T47D (cell line): ENCODE measurements around the gene CAPN1.

ENCODE experiments used
- DNase-seq, 2 experiments: peaks; one replicate each; pipeline versions ENCODE4 v3.0.0 to v3.0.0-alpha.2; 2011 to 2012; ENCODE audit warnings: low read depth in 1 of 2, low spot score in 1 of 2
- JUND ChIP-seq: IDR thresholded peaks from 2 replicates; pipeline ENCODE4 v1.6.1; 2012; ENCODE audit warnings: low read depth
- in situ Hi-C: cut with HindIII; loops from 2 replicates; pipeline ENCODE4 v1.10.0; 2016; ENCODE audit warnings: low sequenced_read_pairs, low pct_unique_long_range_greater_than_20kb

CAPN1 gene

DNA sequence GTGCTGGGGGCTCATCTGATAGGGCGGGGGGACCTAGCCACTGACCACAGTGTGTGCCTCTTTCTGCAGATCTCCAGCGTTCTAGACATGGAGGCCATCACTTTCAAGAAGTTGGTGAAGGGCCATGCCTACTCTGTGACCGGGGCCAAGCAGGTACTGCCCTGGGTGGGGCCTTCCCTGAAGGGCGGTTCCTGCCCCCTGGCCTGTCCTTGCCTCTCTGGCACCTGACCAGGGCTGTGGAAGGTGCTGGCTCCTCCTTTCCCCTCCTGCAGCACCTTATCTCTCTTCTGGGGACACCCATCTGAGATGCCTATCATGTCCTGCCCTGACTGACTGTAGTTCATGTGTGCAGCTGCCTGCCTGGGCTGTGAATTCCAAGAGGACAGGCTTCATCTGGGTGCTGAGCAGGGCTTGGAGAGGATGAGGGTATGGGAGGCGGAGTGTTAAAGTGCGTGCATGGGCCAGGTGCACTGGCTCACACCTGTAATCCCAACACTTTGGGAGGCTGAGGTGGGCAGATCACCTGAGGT is 5.5 kb downstream of the CAPN1 start:
- in situ Hi-C loops = no loop called here
- no peak for DNase-seq
- no peak for TF ChIP-seq JUND

DNA sequence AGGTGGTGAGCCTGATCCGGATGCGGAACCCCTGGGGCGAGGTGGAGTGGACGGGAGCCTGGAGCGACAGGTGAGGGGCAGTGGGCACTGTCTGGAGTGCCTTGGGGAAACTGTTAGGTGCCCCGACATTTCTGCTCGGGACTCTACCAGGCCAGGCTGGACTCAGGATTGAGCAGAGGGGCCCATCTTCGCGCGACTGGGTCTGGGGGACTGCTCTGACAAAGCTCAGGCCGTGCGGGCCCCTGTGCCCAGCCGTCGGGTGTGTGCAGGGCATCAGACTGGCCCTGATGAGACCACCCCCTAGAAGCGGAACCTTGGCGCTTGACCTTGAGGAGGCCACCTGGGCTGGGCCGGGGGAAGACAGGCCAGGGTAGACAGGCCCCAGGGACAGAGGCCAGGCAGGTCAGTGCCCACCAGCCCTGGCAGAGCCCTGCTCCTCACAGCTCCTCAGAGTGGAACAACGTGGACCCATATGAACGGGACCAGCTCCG is 6.3 kb downstream of the CAPN1 start:
- TF ChIP-seq JUND = no peak
- in situ Hi-C loops = no loop called here
- no peak for DNase-seq

DNA sequence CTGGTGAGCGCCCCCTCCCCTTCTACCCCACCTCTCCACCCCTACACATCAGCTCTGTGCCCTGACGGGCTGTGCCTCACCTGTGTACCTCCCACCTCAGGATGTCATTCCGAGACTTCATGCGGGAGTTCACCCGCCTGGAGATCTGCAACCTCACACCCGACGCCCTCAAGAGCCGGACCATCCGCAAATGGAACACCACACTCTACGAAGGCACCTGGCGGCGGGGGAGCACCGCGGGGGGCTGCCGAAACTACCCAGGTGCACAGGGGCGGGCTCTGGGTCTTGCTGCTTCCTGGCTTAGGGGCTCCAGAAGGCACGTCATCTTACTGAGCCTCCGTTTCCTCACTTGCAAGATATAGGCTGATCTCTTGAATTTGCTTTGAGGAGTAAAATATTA is 6.8 kb downstream of the CAPN1 start:
- in situ Hi-C loops = no loop called here
- no peak for DNase-seq
- TF ChIP-seq JUND = no peak

DNA sequence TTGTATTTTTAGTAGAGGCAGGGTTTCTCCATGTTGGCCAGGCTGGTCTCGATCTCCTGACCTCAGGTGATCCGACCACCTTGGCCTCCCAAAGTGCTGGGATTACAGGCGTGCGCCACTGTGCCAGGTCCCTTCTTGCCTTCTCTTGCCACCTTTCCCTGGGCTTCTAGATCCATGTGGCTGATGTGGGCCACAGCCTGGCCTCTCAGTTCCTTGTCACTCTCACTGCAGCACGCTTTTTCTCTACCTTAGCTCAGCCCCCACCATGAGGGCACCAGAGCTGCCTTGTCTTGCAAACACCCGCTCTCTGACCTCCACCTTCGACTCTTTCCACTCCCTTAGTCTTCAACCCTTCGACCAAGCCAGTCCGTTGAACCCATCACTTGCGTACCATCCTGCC is 7.5 kb downstream of the CAPN1 start:
- DNase-seq = no peak
- TF ChIP-seq JUND = no peak
- in situ Hi-C loops = no loop called here

DNA sequence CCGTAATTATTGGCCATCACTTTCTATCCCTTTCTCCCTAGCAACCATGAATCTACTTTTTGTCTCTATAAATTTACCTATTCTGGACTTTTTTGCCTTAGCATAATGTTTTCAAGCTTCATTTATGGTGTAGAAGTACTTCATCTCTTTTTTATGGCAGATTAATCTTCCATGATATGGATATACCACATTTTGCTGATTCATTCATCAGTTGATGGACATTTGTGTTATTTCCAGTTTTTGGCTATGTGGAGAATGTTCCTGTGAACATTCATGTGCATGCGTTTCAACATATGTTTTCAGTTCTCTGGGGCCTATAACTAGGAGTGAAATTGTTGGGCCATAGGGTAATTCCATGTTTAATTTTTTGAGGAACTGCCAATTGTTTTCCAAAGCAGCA is 12.8 kb downstream of the CAPN1 start:
- in situ Hi-C loops = no loop called here
- DNase-seq = no peak
- TF ChIP-seq JUND = no peak

DNA sequence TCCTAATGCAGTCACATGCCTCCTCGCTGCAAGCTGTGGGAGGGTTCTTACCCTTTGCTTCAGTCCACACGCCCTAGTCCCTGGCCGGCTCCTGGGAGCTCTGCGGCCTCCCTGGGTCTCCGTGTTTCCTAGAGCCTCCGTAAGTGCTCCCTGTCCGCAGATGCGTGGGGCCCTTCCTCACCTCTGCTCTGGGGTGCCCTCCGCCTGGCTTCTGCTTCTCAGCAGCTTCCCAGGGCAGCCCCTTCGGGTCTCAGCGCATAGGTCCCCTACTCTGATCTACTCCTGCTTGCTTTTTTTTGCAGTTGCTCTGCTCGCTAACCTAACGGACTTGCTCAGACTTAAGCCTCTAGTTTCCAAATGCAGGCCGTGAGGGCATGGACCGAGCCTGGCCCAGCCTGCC is 22.4 kb downstream of the CAPN1 start:
- no peak for TF ChIP-seq JUND
- in situ Hi-C loops = no loop called here
- no peak for DNase-seq

DNA sequence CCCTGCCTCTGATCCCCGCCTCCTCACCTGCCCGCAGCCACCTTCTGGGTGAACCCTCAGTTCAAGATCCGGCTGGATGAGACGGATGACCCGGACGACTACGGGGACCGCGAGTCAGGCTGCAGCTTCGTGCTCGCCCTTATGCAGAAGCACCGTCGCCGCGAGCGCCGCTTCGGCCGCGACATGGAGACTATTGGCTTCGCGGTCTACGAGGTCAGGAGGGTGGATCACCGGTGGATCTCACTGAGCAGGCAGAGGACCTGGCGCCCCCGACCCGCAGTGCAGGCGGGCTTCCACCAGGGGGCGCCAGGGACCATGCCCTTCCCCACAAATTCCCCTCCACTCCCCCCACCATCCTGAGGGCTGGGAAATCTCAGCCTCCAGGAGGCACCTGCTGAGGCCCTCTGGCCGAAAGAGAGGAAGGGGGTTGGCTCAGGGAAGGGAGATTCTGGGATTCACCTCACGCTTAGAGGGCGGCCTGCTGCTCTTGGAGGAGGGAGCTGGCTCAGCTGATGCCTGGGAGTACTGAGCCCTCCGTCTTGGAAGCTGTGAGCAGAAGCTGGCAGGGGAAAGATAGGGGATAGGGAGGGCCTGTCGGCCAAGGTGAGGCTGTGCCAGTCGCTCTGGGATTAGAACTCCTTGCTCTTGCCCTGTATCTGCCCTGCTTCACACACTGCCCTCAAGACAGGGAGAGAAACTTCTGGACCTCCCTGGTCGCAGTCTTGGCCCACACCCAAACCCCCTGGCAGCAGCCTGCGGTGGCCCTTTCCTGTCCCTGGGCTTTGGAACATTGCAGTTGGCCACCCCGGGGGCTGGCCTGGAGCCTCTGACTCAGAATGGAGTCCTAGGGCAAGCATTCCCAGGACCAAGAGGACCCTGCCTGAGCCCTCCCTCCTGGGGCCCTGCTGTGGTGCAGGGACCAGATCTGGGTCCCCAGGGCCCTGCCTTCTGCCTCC is 23.2 kb downstream of the CAPN1 start:
- no peak for TF ChIP-seq JUND
- DNase-seq = peak; percentile 59 to 67
- in situ Hi-C loops = no loop called here

DNA sequence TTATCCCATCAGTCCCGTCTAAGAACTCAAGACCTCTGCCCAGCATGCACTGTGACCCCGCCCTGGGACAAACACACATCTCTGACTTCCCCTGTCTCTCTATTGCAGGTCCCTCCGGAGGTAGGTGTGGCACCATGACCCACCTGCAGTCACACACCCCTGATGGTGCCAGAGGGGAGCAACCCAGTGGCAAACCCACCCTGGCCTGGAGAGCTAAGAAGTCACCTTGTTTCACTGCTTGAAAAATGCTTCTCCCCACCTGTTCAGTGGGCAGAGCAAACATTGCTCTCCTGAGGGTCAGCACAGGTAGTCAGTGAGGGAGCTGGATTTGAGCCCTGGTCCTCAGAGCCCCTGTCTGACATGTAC is 23.9 kb downstream of the CAPN1 start:
- in situ Hi-C loops = no loop called here
- TF ChIP-seq JUND = no peak
- no peak for DNase-seq

DNA sequence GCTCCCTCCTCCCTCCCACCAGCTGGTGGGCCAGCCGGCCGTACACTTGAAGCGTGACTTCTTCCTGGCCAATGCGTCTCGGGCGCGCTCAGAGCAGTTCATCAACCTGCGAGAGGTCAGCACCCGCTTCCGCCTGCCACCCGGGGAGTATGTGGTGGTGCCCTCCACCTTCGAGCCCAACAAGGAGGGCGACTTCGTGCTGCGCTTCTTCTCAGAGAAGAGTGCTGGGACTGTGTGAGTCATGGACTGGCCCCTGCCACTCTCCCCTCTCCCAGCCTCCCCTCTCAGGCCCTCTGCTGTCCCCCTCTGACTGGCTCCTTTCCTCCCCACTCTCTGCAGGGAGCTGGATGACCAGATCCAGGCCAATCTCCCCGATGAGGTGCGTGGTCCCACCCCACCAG is 24.7 kb downstream of the CAPN1 start:
- TF ChIP-seq JUND = no peak
- DNase-seq = no peak
- in situ Hi-C loops = no loop called here

DNA sequence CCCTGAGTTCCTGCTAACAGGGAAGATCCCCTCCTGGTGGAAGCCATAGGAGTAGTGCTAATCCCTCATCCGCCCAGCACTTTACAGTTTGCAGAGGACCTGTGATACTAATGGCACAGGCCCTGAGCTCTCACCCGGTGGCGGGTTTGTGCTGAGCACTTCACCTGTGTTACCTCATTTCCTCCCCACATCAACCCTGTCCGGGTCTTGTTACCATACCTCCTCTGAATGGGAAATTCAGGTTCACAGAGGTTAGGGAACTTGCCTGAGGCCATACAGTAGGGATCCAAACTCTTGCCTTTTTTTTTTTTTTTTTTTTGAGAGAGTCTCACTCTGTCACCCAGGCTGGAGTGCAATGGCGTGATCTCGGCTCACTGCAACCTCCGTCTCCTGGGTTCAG is 25.2 kb downstream of the CAPN1 start:
- in situ Hi-C loops = no loop called here
- no peak for DNase-seq
- no peak for TF ChIP-seq JUND

DNA sequence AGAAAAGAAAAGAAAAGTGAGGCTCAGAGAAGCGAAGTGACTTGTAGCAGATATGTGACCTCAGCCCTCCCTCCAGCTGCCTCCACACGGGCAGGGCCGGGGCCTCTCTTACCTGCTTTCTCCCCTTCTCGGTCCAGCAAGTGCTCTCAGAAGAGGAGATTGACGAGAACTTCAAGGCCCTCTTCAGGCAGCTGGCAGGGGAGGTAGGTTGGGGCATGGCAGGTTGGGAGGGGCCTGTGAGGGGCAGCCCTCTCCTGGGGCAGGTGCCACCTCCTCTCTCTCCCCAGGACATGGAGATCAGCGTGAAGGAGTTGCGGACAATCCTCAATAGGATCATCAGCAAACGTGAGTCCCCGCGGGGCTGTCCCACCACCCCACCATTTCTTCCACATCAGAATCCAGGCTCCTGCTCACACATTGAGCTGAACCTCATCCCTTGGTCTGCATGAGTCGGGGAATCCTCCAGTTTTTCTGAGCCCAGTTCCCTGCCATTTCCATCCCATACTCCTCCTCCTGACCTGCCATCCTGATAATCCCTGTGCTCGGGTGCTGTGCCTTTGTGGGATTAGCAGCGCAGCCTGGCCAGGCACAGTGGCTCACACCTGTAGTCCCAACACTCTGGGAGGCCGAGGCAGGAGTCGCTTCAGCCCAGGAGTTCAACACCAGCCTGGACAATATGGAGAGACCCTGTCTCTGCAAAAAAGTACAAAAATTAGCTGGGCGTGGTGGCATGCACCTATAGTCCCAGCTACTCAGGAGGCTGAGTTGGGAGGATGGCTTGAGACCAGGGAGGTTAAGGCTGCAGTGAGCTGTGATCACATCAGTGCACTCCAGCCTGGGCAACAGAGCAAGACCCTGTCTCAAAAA is 26.4 kb downstream of the CAPN1 start:
- no peak for DNase-seq
- in situ Hi-C loops = no loop called here
- no peak for TF ChIP-seq JUND

DNA sequence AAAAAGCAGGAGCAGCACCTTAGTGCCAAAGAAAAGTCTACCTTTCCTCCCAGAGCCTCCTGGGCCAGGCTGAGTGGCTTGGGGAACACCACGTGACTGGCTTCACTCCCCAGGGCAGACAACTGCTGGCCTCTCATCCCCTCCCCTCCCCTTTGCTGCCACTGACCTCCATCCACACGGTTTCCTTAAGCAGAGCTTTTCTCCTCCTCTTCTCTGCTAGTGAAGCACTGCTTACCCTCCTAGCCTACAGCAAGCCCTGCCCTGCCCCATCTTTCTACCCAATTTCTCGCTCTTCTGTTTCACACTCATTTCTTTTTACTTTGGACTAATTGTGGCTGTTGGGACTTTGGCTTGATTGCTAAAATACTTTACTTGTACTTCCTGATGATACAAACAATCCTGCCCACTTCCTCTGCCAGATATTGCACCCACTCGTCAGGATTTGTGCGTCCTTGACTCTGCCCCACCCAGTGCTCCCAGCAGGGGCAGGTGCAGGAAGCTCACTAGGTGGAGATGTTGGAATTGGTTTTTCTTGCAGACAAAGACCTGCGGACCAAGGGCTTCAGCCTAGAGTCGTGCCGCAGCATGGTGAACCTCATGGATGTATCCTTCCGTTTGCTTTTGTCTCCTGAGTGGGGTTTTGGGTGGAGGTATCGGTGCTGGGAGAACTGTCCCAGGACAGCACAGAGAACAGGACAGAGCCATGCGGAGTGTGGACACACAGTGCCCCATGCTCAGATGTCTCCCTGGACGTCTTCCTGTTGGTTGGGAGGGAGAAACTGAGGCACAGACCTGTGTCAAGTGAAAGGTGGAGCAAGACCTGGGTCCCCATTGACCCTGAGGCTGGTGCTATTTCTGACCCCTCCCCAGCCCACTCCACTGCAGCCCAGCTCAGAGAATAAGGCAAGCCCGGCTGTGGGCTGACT is 27.3 kb downstream of the CAPN1 start:
- TF ChIP-seq JUND = no peak
- DNase-seq = no peak
- in situ Hi-C loops = no loop called here
